PFSK-1 (cell line): ENCODE measurements around the gene CCDC93.

Experiments
- FOXP2 ChIP-seq: optimal IDR thresholded peaks from 2 replicates; pipeline ENCODE3; 2011; ENCODE audit warnings: borderline replicate concordance, control low read depth, inconsistent platforms; ENCODE audit not compliant: insufficient read depth; ENCODE audit errors: extremely low read length, extremely low read depth
- POLR2AphosphoS5 ChIP-seq: IDR thresholded peaks from 2 replicates; pipeline ENCODE4 v1.6.1; 2012; ENCODE audit warnings: low read depth, mild to moderate bottlenecking, control low read depth, low read length, moderate library complexity
- SIN3A ChIP-seq: IDR thresholded peaks from 2 replicates; pipeline ENCODE4 v1.6.1; 2012; ENCODE audit warnings: mild to moderate bottlenecking, low read length, moderate library complexity, borderline replicate concordance; ENCODE audit not compliant: insufficient read depth
- TAF1 ChIP-seq: IDR thresholded peaks from 2 replicates; pipeline ENCODE4 v1.6.1; 2012; ENCODE audit warnings: low read length, control low read depth, borderline replicate concordance; ENCODE audit not compliant: insufficient read depth
- TF ChIP-seq, protein P1 (sequence below), 2 experiments: IDR thresholded peaks; 2 replicates each; pipeline versions ENCODE4 v1.6.1 to v1.8.0; 2011 to 2012; ENCODE audit warnings: low read depth in 2 of 2, low read length in 2 of 2, control low read depth in 1 of 2, inconsistent platforms in 1 of 2, mild to moderate bottlenecking in 1 of 2, moderate library complexity in 1 of 2; ENCODE audit not compliant: insufficient read depth in 1 of 2

The CCDC93 gene

DNA sequence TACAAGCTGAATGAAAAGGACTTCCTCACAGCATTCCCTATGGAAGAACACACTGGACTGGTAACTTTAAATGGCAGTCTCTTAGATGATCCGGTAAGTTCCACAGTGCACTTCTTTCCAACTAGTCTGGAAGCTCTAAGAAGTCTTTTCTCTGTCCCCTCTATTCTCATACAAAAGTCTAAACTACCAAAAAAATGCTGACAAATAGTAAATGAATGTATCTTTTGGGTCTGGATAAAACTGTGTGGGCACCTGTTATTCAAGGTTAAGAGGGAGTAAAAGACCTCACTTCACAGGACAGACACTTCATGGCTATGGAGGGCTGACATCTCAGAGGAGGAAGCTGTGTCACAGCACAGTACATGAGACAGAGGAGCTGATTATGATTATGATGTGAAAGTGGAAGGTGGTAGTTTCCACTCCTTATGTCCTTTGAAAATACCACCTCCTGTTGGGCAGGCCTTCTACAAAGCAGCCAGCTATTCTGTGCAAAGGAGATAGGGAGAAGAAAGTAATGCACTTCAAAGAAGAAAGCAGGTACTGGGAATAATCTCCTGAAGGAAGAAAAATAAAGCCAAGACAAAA lies 23.9 kb downstream of the CCDC93 start:
- TF ChIP-seq TAF1 (no peak), POLR2AphosphoS5 (no peak), FOXP2 (no peak), SIN3A (no peak)
- TF ChIP-seq, protein P1, sequence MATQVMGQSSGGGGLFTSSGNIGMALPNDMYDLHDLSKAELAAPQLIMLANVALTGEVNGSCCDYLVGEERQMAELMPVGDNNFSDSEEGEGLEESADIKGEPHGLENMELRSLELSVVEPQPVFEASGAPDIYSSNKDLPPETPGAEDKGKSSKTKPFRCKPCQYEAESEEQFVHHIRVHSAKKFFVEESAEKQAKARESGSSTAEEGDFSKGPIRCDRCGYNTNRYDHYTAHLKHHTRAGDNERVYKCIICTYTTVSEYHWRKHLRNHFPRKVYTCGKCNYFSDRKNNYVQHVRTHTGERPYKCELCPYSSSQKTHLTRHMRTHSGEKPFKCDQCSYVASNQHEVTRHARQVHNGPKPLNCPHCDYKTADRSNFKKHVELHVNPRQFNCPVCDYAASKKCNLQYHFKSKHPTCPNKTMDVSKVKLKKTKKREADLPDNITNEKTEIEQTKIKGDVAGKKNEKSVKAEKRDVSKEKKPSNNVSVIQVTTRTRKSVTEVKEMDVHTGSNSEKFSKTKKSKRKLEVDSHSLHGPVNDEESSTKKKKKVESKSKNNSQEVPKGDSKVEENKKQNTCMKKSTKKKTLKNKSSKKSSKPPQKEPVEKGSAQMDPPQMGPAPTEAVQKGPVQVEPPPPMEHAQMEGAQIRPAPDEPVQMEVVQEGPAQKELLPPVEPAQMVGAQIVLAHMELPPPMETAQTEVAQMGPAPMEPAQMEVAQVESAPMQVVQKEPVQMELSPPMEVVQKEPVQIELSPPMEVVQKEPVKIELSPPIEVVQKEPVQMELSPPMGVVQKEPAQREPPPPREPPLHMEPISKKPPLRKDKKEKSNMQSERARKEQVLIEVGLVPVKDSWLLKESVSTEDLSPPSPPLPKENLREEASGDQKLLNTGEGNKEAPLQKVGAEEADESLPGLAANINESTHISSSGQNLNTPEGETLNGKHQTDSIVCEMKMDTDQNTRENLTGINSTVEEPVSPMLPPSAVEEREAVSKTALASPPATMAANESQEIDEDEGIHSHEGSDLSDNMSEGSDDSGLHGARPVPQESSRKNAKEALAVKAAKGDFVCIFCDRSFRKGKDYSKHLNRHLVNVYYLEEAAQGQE (IDR thresholded peaks at IDR 0.05; ENCODE audit: insufficient read depth in 1 of 2, low read depth in 2 of 2, low read length in 2 of 2): no peak

GRCh38 chr2:117987121-117987520 lies 26.7 kb downstream of the CCDC93 start:
- TF ChIP-seq TAF1 (no peak), FOXP2 (no peak), POLR2AphosphoS5 (no peak), SIN3A (no peak)
- TF ChIP-seq, protein P1 (IDR thresholded peaks at IDR 0.05; ENCODE audit: insufficient read depth in 1 of 2, low read depth in 2 of 2, low read length in 2 of 2): no peak

DNA sequence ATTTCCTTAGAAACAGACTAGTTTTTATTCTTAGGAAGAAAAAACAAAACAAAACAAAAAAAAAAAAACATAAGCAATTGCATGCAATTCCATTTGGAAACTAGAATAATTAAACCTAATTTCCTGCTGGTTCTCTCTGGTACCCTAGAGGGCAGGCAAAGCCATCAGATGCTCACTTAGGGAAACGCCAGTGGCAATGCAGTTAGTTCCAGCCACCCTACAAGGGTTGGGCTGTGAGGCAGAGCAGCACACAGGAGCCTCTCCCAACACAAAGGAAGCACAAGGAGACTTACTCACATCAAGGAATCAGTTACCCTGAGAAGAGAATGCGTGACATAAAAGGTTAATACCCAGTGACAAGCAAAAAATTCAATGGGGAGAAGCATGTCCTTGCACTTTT lies 28.8 kb downstream of the CCDC93 start:
- TF ChIP-seq POLR2AphosphoS5 (no peak), SIN3A (no peak), FOXP2 (no peak), TAF1 (no peak)
- TF ChIP-seq, protein P1 (IDR thresholded peaks at IDR 0.05; ENCODE audit: insufficient read depth in 1 of 2, low read depth in 2 of 2, low read length in 2 of 2): no peak

- TF ChIP-seq, protein P1 (IDR thresholded peaks at IDR 0.05; ENCODE audit: insufficient read depth in 1 of 2, low read depth in 2 of 2, low read length in 2 of 2): no peak
- TF ChIP-seq SIN3A (no peak), TAF1 (no peak), FOXP2 (no peak), POLR2AphosphoS5 (no peak)
Measured at GRCh38 chr2:117984208-117984607, 29.7 kb downstream of the CCDC93 start.
